Endothelial cell of umbilical vein (primary cell): ENCODE data around the gene SLC27A2. TPM values are rescaled to one million over a fixed set of nuclear protein-coding genes. Genes with fewer than 3 reads are reported as not detected.

ENCODE experiments used
- BruUV-seq: library from RNA; stranded (reverse); fragments of 400-500 nt; replicated peaks from 2 replicates; lab custom pipeline; 2021; lab: Mats Ljungman, UMichigan
- CTCF ChIA-PET: fragments of 300-600, 350-600 bp; sonication (Branson Sonifier 250); formaldehyde crosslinking; loops from one replicate; lab custom pipeline; 2021; ENCODE audit warnings: antibody characterized with exemption, inconsistent platforms; lab: Charles Lee
- POLR2A ChIA-PET: fragments of 300-600, 350-600 bp; sonication (Branson Sonifier 250); formaldehyde crosslinking; loops from one replicate; lab custom pipeline; 2021; ENCODE audit warnings: antibody characterized with exemption, inconsistent platforms; lab: Charles Lee
- DNase-seq: peaks from one replicate; pipeline ENCODE4 v3.0.0-alpha.2; 2011; ENCODE audit warnings: low read depth, low spot score
- FAIRE-seq: peaks from 2 replicates; lab custom pipeline; 2011; peaks lifted over from hg19 to GRCh38; lab: Jason Lieb, UNC
- H2AFZ ChIP-seq: 2 replicates; pipeline ENCODE4 v1.6.0; 2012; ENCODE audit warnings: low read depth, low read length, control low read depth, inconsistent platforms
- H3K27ac ChIP-seq: 2 replicates; pipeline ENCODE4 v1.5.1; 2011; ENCODE audit warnings: low read depth, mild to moderate bottlenecking, control low read depth, low read length, moderate library complexity; ENCODE audit not compliant: insufficient read depth
- H3K27me3 ChIP-seq, 2 experiments: 2 replicates each; pipeline versions ENCODE4 v1.6.0 to v1.6.1; 2011; ENCODE audit warnings: low read length in 2 of 2, mixed read lengths in 1 of 2; ENCODE audit not compliant: control insufficient read depth in 2 of 2, insufficient read depth in 2 of 2
- H3K36me3 ChIP-seq, 2 experiments: 2 replicates in 1 of 2; 3 replicates in 1 of 2; pipeline ENCODE4 v1.5.1; 2011; ENCODE audit warnings: low read length in 2 of 2, mild to moderate bottlenecking in 1 of 2, moderate library complexity in 1 of 2; ENCODE audit not compliant: control insufficient read depth in 2 of 2, insufficient read depth in 2 of 2; ENCODE audit errors: extremely low read depth in 1 of 2
- H3K4me1 ChIP-seq: 3 replicates; pipeline ENCODE4 v1.5.1; 2011; ENCODE audit warnings: mild to moderate bottlenecking, low read length; ENCODE audit not compliant: control insufficient read depth, insufficient read depth; ENCODE audit errors: extremely low read depth
- H3K4me2 ChIP-seq: 2 replicates; pipeline ENCODE4 v1.6.1; 2011; ENCODE audit warnings: low read length, control low read depth, mixed read lengths; ENCODE audit not compliant: insufficient read depth
- H3K4me3 ChIP-seq, 3 experiments: fragments of 200-600 bp in 1 of 3; sonication (generic), shearing (Covaris generic) in 1 of 3; replicated peaks in 1 of 3; 2 replicates each; pipeline ENCODE4 v1.5.1; 2011 to 2016; ENCODE audit warnings: control low read depth in 3 of 3, low read length in 3 of 3, mild to moderate bottlenecking in 2 of 3, inconsistent platforms in 1 of 3, low read depth in 1 of 3, moderate library complexity in 1 of 3; ENCODE audit not compliant: insufficient read depth in 1 of 3
- H3K79me2 ChIP-seq: 2 replicates; pipeline ENCODE4 v1.6.0; 2012; ENCODE audit warnings: low read length, inconsistent platforms; ENCODE audit not compliant: control insufficient read depth, insufficient read depth
- H3K9ac ChIP-seq: replicated peaks from 2 replicates; pipeline ENCODE3; 2011; ENCODE audit warnings: low read length, control low read depth; ENCODE audit not compliant: insufficient read depth; ENCODE audit errors: extremely low read depth
- H3K9me1 ChIP-seq: replicated peaks from 3 replicates; pipeline ENCODE4 v1.6.0; 2011; ENCODE audit warnings: mild to moderate bottlenecking, low read length; ENCODE audit not compliant: control insufficient read depth, insufficient read depth; ENCODE audit errors: extremely low read depth
- H3K9me3 ChIP-seq: replicated peaks from 2 replicates; pipeline ENCODE4 v1.5.1; 2012; ENCODE audit warnings: low read length, inconsistent platforms; ENCODE audit not compliant: control insufficient read depth, insufficient read depth
- H4K20me1 ChIP-seq: replicated peaks from 2 replicates; pipeline ENCODE3; 2011; ENCODE audit warnings: mild to moderate bottlenecking, low read length; ENCODE audit not compliant: control insufficient read depth, insufficient read depth; ENCODE audit errors: extremely low read depth
- EZH2 ChIP-seq: IDR thresholded peaks from 2 replicates; pipeline ENCODE4 v1.6.1; 2012; ENCODE audit warnings: borderline replicate concordance, low read depth, mild to moderate bottlenecking, moderate library complexity, low read length, inconsistent platforms; ENCODE audit not compliant: severe bottlenecking
- FOS ChIP-seq: IDR thresholded peaks from 2 replicates; pipeline ENCODE4 v1.6.1; 2011; ENCODE audit warnings: mild to moderate bottlenecking, low read length, moderate library complexity, borderline replicate concordance; ENCODE audit not compliant: insufficient read depth
- GATA2 ChIP-seq: IDR thresholded peaks from 2 replicates; pipeline ENCODE4 v1.7.0; 2011; ENCODE audit warnings: low read depth, mild to moderate bottlenecking, moderate library complexity, mixed read lengths, low read length; ENCODE audit not compliant: insufficient read length, insufficient read depth
- JUN ChIP-seq: IDR thresholded peaks from 2 replicates; pipeline ENCODE4 v1.6.1; 2011; ENCODE audit warnings: borderline replicate concordance, low read depth; ENCODE audit not compliant: insufficient read length, insufficient read depth
- MAX ChIP-seq: IDR thresholded peaks from 2 replicates; pipeline ENCODE4 v1.6.1; 2011; ENCODE audit not compliant: insufficient read depth, insufficient read length
- MYC ChIP-seq: IDR thresholded peaks from one replicate; pipeline ENCODE4 v1.6.1; 2011; ENCODE audit warnings: mild to moderate bottlenecking, low read depth, low read length
- POLR2A ChIP-seq: IDR thresholded peaks from 2 replicates; pipeline ENCODE4 v1.6.1; 2012; ENCODE audit warnings: low read depth, mild to moderate bottlenecking, control low read depth, low read length
- POLR2AphosphoS5 ChIP-seq: IDR thresholded peaks from 2 replicates; pipeline ENCODE4 v1.6.1; 2012; ENCODE audit warnings: low read depth, mild to moderate bottlenecking, control low read depth, low read length, moderate library complexity; ENCODE audit not compliant: insufficient read depth
- dilution Hi-C: fragments of 300-500 bp; cut with MboI; formaldehyde crosslinking; loops from one replicate; pipeline ENCODE4 v1.15.0; 2019; ENCODE audit warnings: low sequenced_read_pairs; ENCODE audit not compliant: extremely low pct_ligation_motif_present
- intact Hi-C: fragments of 100-400 bp; cut with micrococcal nuclease; formaldehyde crosslinking; loops from one replicate; pipeline ENCODE4 v1.10.0; 2022
- polyA plus RNA-seq, 4 experiments: library from polyadenylated mRNA; depleted of rRNA in 3 of 4; stranded (reverse) in 3 of 4; unstranded in 1 of 4; fragments of >200 nt; gene quantifications; 2 replicates each; pipeline versions ENCODE4 v1.2.1 to v1.2.3, GENCODE V29; 2011 to 2012; ENCODE audit warnings: missing spikeins in 1 of 4
- total RNA-seq: library from RNA; stranded (reverse); gene quantifications from 2 replicates; pipeline ENCODE4 v1.2.3, GENCODE V29; 2021
- TF ChIP-seq, protein P1 (sequence below), 2 donors: IDR thresholded peaks; 1 replicate in 1 of 2; 2 replicates in 1 of 2; pipeline ENCODE4 v1.5.1; 2011; ENCODE audit warnings: low read length in 2 of 2, mild to moderate bottlenecking in 2 of 2, moderate library complexity in 2 of 2, control low read depth in 1 of 2, inconsistent platforms in 1 of 2, low read depth in 1 of 2; ENCODE audit not compliant: insufficient read depth in 1 of 2; ENCODE audit errors: extremely low read depth in 1 of 2

The SLC27A2 gene
- total and polyA plus RNA-seq, 2 donors (not counting 3 experiments of a cell fraction or from before 2014, with no cell fraction given): not detected

- H3K9me1 ChIP-seq: no peaks in the 10 kb centered on the region
Observed at GRCh38 chr15:50278496-50278895, 96.5 kb downstream of the SLC27A2 start.

More at GRCh38 chr15:50278496-50278895, 96.5 kb downstream of the SLC27A2 start:
- H3K4me2 ChIP-seq: no peak overlapping the region
- FAIRE-seq (no peak), DNase-seq (no peak)
- H3K36me3 ChIP-seq: no peaks in the 10 kb centered on the region
- H3K4me3 ChIP-seq: no peak overlapping the region
- no peak for TF ChIP-seq MAX
- no peak for TF ChIP-seq FOS
- TF ChIP-seq EZH2: no peak
- no peak for TF ChIP-seq POLR2AphosphoS5
- no peak for TF ChIP-seq GATA2
- no peak for TF ChIP-seq MYC
- TF ChIP-seq JUN: no peak
- TF ChIP-seq, protein P1, sequence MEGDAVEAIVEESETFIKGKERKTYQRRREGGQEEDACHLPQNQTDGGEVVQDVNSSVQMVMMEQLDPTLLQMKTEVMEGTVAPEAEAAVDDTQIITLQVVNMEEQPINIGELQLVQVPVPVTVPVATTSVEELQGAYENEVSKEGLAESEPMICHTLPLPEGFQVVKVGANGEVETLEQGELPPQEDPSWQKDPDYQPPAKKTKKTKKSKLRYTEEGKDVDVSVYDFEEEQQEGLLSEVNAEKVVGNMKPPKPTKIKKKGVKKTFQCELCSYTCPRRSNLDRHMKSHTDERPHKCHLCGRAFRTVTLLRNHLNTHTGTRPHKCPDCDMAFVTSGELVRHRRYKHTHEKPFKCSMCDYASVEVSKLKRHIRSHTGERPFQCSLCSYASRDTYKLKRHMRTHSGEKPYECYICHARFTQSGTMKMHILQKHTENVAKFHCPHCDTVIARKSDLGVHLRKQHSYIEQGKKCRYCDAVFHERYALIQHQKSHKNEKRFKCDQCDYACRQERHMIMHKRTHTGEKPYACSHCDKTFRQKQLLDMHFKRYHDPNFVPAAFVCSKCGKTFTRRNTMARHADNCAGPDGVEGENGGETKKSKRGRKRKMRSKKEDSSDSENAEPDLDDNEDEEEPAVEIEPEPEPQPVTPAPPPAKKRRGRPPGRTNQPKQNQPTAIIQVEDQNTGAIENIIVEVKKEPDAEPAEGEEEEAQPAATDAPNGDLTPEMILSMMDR (IDR thresholded peaks at IDR 0.05; ENCODE audit: extremely low read depth in 1 of 2, insufficient read depth in 1 of 2, low read depth in 1 of 2, low read length in 2 of 2): no peak
- no peak for TF ChIP-seq POLR2A
- no peaks in the 10 kb centered on the region for H4K20me1 ChIP-seq
- no peak overlapping the region for H2AFZ ChIP-seq
- intact Hi-C loops (no loop called here), dilution Hi-C loops (no loop called here)
- no peaks in the 10 kb centered on the region for H3K4me1 ChIP-seq
- no TSS peak for BruUV-seq
- ChIA-PET CTCF (interaction anchor here (1.4 to 2.6 kb wide), 2 partner anchors 8 to 38 kb away, joined by 4 to 8 read pairs; no protein-coding TSS in a partner anchor), POLR2A (interaction anchor here (0.6 to 0.7 kb wide), 2 partner anchors 68 to 498 kb away, joined by 3 to 7 read pairs; no protein-coding TSS in a partner anchor)
- no peak overlapping the region for H3K9ac ChIP-seq
- no peaks in the 10 kb centered on the region for H3K27me3 ChIP-seq
- no peak overlapping the region for H3K27ac ChIP-seq
- H3K79me2 ChIP-seq: no peaks in the 10 kb centered on the region
- no peaks in the 10 kb centered on the region for H3K9me3 ChIP-seq
